WTC11 (cell line): ENCODE measurements around the gene MORN4. TPM values are rescaled to one million over a fixed set of nuclear protein-coding genes. Genes with fewer than 3 reads are reported as not detected.

Experiments used
- ATAC-seq: fragments of 200-7000 bp; cut with Tn5 transposase; 2 replicates; pipeline ENCODE4 v1.10.0; 2021; ENCODE audit warnings: mild to moderate bottlenecking, moderate library complexity
- CTCF ChIA-PET: fragments of 300-600 bp; sonication (Branson Sonifier 250); formaldehyde crosslinking; loops from one replicate; lab custom pipeline; 2021; ENCODE audit warnings: antibody characterized with exemption; lab: Charles Lee
- POLR2A ChIA-PET: fragments of 350-600 bp; sonication (Branson Sonifier 250); formaldehyde crosslinking; loops from one replicate; lab custom pipeline; 2021; ENCODE audit warnings: antibody characterized with exemption; lab: Charles Lee
- DNase-seq: peaks from one replicate; pipeline ENCODE4 v3.0.0; 2021; ENCODE audit warnings: low spot score
- H3K27ac Mint-ChIP-seq: 2 replicates; pipeline ENCODE4 v1.8.0; 2021; ENCODE audit warnings: mixed read lengths
- H3K27me3 Mint-ChIP-seq: 2 replicates; pipeline ENCODE4 v1.8.0; 2021; ENCODE audit warnings: low read depth, mild to moderate bottlenecking, moderate library complexity, mixed read lengths
- H3K36me3 Mint-ChIP-seq: 2 replicates; pipeline ENCODE4 v1.8.0; 2021; ENCODE audit warnings: mixed read lengths
- H3K4me1 Mint-ChIP-seq: 2 replicates; pipeline ENCODE4 v1.8.0; 2022; ENCODE audit warnings: mixed read lengths
- H3K4me3 Mint-ChIP-seq: 2 replicates; pipeline ENCODE4 v1.8.0; 2021; ENCODE audit warnings: mild to moderate bottlenecking, moderate library complexity, mixed read lengths
- H3K9me3 Mint-ChIP-seq: 2 replicates; pipeline ENCODE4 v1.8.0; 2021; ENCODE audit warnings: mixed read lengths
- ATF1 ChIP-seq: sonication (generic); formaldehyde crosslinking; IDR thresholded peaks from 2 replicates; pipeline ENCODE4 v1.8.1; 2023; ENCODE audit warnings: mild to moderate bottlenecking, moderate library complexity, missing genetic modification reagents
- CBFB ChIP-seq: sonication (generic); formaldehyde crosslinking; IDR thresholded peaks from 2 replicates; pipeline ENCODE4 v1.8.1; 2022; ENCODE audit warnings: mild to moderate bottlenecking, low read depth, missing genetic modification reagents
- FOXP4 ChIP-seq: sonication (generic); formaldehyde crosslinking; IDR thresholded peaks from 2 replicates; pipeline ENCODE4 v1.8.0; 2022; ENCODE audit warnings: mild to moderate bottlenecking, missing genetic modification reagents
- MYBL2 ChIP-seq: sonication (generic); formaldehyde crosslinking; IDR thresholded peaks from 2 replicates; pipeline ENCODE4 v1.8.1; 2023; ENCODE audit warnings: mild to moderate bottlenecking, moderate library complexity, missing genetic modification reagents
- NFATC4 ChIP-seq: fragments of 250-450 bp; sonication (Bioruptor Pico); IDR thresholded peaks from 2 replicates; pipeline ENCODE4 v1.9.0; 2021; ENCODE audit warnings: mild to moderate bottlenecking
- NR1H2 ChIP-seq: sonication (generic); formaldehyde crosslinking; IDR thresholded peaks from 2 replicates; pipeline ENCODE4 v1.9.0; 2021; ENCODE audit warnings: mild to moderate bottlenecking, moderate library complexity, missing genetic modification reagents
- SMAD3 ChIP-seq: sonication (generic); formaldehyde crosslinking; IDR thresholded peaks from 2 replicates; pipeline ENCODE4 v1.8.0; 2022; ENCODE audit warnings: missing genetic modification reagents, mild to moderate bottlenecking, borderline replicate concordance
- SP1 ChIP-seq: sonication (generic); formaldehyde crosslinking; conservative IDR thresholded peaks from 2 replicates; pipeline ENCODE4 v1.8.1; 2022; ENCODE audit warnings: missing genetic modification reagents
- TEAD4 ChIP-seq: sonication (generic); formaldehyde crosslinking; IDR thresholded peaks from 2 replicates; pipeline ENCODE4 v1.8.0; 2022; ENCODE audit warnings: mild to moderate bottlenecking, missing genetic modification reagents
- TP53 ChIP-seq: sonication (generic); formaldehyde crosslinking; IDR thresholded peaks from 2 replicates; pipeline ENCODE4 v1.8.1; 2023; ENCODE audit warnings: mild to moderate bottlenecking, missing genetic modification reagents
- ZNF138 ChIP-seq: sonication (generic); formaldehyde crosslinking; conservative IDR thresholded peaks from 2 replicates; pipeline ENCODE4 v1.8.1; 2022; ENCODE audit warnings: mild to moderate bottlenecking, moderate library complexity, missing genetic modification reagents
- ZNF396 ChIP-seq: fragments of 250-450 bp; sonication (Bioruptor Pico); IDR thresholded peaks from 2 replicates; pipeline ENCODE4 v1.8.0; 2021; ENCODE audit warnings: mild to moderate bottlenecking, moderate library complexity, borderline replicate concordance
- ZNF416 ChIP-seq: fragments of 250-450 bp; sonication (Bioruptor Pico); IDR thresholded peaks from 2 replicates; pipeline ENCODE4 v1.9.0; 2021; ENCODE audit warnings: mild to moderate bottlenecking, inconsistent platforms
- ZNF512 ChIP-seq: sonication (generic); formaldehyde crosslinking; IDR thresholded peaks from 2 replicates; pipeline ENCODE4 v1.8.1; 2022; ENCODE audit warnings: missing genetic modification reagents, borderline replicate concordance
- ZNF532 ChIP-seq: fragments of 250-450 bp; sonication (Bioruptor Pico); IDR thresholded peaks from 2 replicates; pipeline ENCODE4 v1.9.0; 2021; ENCODE audit warnings: mild to moderate bottlenecking, borderline replicate concordance
- ZSCAN18 ChIP-seq: fragments of 250-450 bp; sonication (Bioruptor Pico); IDR thresholded peaks from 2 replicates; pipeline ENCODE4 v2.1.2; 2022; ENCODE audit warnings: mild to moderate bottlenecking, moderate library complexity
- total RNA-seq: library from RNA; stranded (reverse); gene quantifications from 3 replicates; pipeline ENCODE4 v1.2.3, GENCODE V29; 2021
- TF ChIP-seq, protein P1 (sequence below): fragments of 250-450 bp; sonication (Bioruptor Pico); IDR thresholded peaks from 2 replicates; pipeline ENCODE4 v1.9.0; 2021; ENCODE audit warnings: moderate library complexity, mild to moderate bottlenecking, inconsistent platforms, borderline replicate concordance
- TF ChIP-seq, protein P2 (sequence below): fragments of 250-450 bp; sonication (Bioruptor Pico); IDR thresholded peaks from 2 replicates; pipeline ENCODE4 v1.8.0; 2021; ENCODE audit warnings: mild to moderate bottlenecking
- TF ChIP-seq, protein P3 (sequence below): sonication (generic); formaldehyde crosslinking; IDR thresholded peaks from 2 replicates; pipeline ENCODE4 v1.8.0; 2022; ENCODE audit warnings: mild to moderate bottlenecking, missing genetic modification reagents
- TF ChIP-seq, protein P4 (sequence below): sonication (generic); formaldehyde crosslinking; IDR thresholded peaks from 2 replicates; pipeline ENCODE4 v1.8.1; 2023; ENCODE audit warnings: mild to moderate bottlenecking, missing genetic modification reagents

The MORN4 gene
- total RNA-seq, 1 experiment from 2014 or later = 21.8 TPM

GRCh38 chr10:97585439-97585811 lies 47.9 kb downstream of the MORN4 start:
- CTCF ChIA-PET = interaction anchor here (1.0 to 2.5 kb wide), 5 partner anchors 10 to 124 kb away, joined by 3 to 15 read pairs (median 7); partner anchors contain the start of gene ANKRD2
- ATAC-seq = no peak

DNA sequence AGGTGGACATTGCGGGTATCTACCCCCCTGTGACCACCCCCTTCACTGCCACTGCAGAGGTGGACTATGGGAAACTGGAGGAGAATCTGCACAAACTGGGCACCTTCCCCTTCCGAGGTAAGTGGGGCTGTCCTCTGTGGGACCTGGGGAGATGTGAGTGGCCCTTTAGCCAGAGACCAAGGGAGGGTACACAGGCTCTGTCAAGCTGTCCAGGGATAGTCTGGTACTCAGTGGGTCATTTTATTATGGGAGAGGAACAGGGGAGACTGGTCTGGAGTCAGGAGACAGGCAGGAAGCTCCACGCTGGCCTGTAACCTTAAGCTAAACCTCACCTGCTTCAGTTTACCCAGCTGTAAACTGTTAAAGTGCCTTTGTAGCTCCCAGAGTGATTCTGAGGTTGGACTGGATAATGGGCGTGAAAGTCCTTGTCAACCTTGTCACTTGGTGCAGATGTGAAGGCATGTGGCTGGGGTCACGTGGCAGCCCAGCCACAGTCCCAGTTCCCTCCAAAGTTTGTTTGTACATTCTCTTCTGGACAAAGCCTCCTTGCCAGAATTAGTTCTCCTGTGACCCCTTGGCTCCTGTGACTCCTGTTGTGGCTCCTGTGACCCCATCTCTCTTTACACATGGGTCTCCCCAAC lies 48.4 kb downstream of the MORN4 start:
- ATAC-seq = no peak
- POLR2A ChIA-PET = interaction anchor here (0.5 kb wide), 1 partner anchor 57 kb away, joined by 5 read pairs; no protein-coding TSS in a partner anchor

More at GRCh38 chr10:97585439-97585811, 47.9 kb downstream of the MORN4 start:
- H3K27ac Mint-ChIP-seq = no peak overlapping the region
- no peaks in the 10 kb centered on the region for H3K36me3 Mint-ChIP-seq
- POLR2A ChIA-PET = no interaction called here
- 0 out of 2 replicates have a peak, but pooled peaks cover 7% of the 10 kb centered on the region for H3K4me1 Mint-ChIP-seq
- no peaks in the 10 kb centered on the region for H3K9me3 Mint-ChIP-seq
- TF ChIP-seq NFATC4 (CRISPR knock-in tag) (no peak), ATF1 (CRISPR knock-in tag) (no peak), FOXP4 (CRISPR knock-in tag) (no peak), NR1H2 (no peak)
- TF ChIP-seq, protein P1, sequence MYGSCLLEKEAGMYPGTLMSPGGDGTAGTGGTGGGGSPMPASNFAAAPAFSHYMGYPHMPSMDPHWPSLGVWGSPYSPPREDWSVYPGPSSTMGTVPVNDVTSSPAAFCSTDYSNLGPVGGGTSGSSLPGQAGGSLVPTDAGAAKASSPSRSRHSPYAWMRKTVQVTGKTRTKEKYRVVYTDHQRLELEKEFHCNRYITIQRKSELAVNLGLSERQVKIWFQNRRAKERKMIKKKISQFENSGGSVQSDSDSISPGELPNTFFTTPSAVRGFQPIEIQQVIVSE (CRISPR knock-in tag) = no peak
- H3K27me3 Mint-ChIP-seq = no peaks in the 10 kb centered on the region
- DNase-seq = no peak
- no peak overlapping the region for H3K4me3 Mint-ChIP-seq

More for the DNA sequence above, 48.4 kb downstream of the MORN4 start:
- CTCF ChIA-PET = interaction anchor here (1.4 to 2.5 kb wide), 9 partner anchors 10 to 121 kb away, joined by 3 to 32 read pairs (median 6); partner anchors contain the start of genes ANKRD2 and MORN4
- Mint-ChIP-seq H3K9me3 (no peaks in the 10 kb centered on the region), H3K4me1 (0 out of 2 replicates have a peak, but pooled peaks cover 7% of the 10 kb centered on the region), H3K27ac (no peak overlapping the region), H3K27me3 (no peaks in the 10 kb centered on the region), H3K4me3 (no peak overlapping the region), H3K36me3 (no peaks in the 10 kb centered on the region)
- no peak for DNase-seq
- TF ChIP-seq TEAD4 (CRISPR knock-in tag) = no peak
- no peak for TF ChIP-seq ZNF396 (CRISPR knock-in tag)
- TF ChIP-seq ZNF416 (CRISPR knock-in tag) = no peak
- no peak for TF ChIP-seq TP53
- TF ChIP-seq MYBL2 (CRISPR knock-in tag) = no peak
- no peak for TF ChIP-seq ZNF138
- TF ChIP-seq, protein P2, sequence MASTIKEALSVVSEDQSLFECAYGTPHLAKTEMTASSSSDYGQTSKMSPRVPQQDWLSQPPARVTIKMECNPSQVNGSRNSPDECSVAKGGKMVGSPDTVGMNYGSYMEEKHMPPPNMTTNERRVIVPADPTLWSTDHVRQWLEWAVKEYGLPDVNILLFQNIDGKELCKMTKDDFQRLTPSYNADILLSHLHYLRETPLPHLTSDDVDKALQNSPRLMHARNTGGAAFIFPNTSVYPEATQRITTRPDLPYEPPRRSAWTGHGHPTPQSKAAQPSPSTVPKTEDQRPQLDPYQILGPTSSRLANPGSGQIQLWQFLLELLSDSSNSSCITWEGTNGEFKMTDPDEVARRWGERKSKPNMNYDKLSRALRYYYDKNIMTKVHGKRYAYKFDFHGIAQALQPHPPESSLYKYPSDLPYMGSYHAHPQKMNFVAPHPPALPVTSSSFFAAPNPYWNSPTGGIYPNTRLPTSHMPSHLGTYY (CRISPR knock-in tag) = no peak
- no peak for TF ChIP-seq ZSCAN18
- no peak for TF ChIP-seq CBFB (CRISPR knock-in tag)
- TF ChIP-seq, protein P3, sequence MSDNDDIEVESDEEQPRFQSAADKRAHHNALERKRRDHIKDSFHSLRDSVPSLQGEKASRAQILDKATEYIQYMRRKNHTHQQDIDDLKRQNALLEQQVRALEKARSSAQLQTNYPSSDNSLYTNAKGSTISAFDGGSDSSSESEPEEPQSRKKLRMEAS = no peak
- no peak for TF ChIP-seq SP1
- no peak for TF ChIP-seq ZNF532 (CRISPR knock-in tag)
- TF ChIP-seq SMAD3 (CRISPR knock-in tag) = no peak
- TF ChIP-seq, protein P4, sequence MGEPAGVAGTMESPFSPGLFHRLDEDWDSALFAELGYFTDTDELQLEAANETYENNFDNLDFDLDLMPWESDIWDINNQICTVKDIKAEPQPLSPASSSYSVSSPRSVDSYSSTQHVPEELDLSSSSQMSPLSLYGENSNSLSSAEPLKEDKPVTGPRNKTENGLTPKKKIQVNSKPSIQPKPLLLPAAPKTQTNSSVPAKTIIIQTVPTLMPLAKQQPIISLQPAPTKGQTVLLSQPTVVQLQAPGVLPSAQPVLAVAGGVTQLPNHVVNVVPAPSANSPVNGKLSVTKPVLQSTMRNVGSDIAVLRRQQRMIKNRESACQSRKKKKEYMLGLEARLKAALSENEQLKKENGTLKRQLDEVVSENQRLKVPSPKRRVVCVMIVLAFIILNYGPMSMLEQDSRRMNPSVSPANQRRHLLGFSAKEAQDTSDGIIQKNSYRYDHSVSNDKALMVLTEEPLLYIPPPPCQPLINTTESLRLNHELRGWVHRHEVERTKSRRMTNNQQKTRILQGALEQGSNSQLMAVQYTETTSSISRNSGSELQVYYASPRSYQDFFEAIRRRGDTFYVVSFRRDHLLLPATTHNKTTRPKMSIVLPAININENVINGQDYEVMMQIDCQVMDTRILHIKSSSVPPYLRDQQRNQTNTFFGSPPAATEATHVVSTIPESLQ (CRISPR knock-in tag) = no peak
- no peak for TF ChIP-seq ZNF512
